ENCODE data around the gene RIBC1.
"Not testable (repeated sequence)": the region's sequence is repeated elsewhere in the genome, so short reads cannot be mapped to it uniquely, and the experiment has no call there.

Gene RIBC1

GRCh38 chrX:53437206-53437605, 14.5 kb downstream of the RIBC1 start:
- DNase-seq = no peak

- DNase-seq = no peak
Observed at GRCh38 chrX:53438174-53438831, 15.6 kb downstream of the RIBC1 start.

GRCh38 chrX:53438832-53439230, 16.2 kb downstream of the RIBC1 start:
- no peak for DNase-seq

GRCh38 chrX:53440101-53440500, 17.4 kb downstream of the RIBC1 start:
- DNase-seq = no peak

GRCh38 chrX:53440621-53441517, 18.2 kb downstream of the RIBC1 start:
- DNase-seq = peak; percentile 68

GRCh38 chrX:53441531-53442321, 19.1 kb downstream of the RIBC1 start:
- peak; percentile 88 for DNase-seq

GRCh38 chrX:53442322-53442631, 19.6 kb downstream of the RIBC1 start:
- no peak for DNase-seq

GRCh38 chrX:53445977-53446376, 23.3 kb downstream of the RIBC1 start:
- peak; percentile 67 for DNase-seq

- no peak for DNase-seq
Observed at GRCh38 chrX:53447441-53447840, 24.8 kb downstream of the RIBC1 start.

GRCh38 chrX:53449632-53450031, 27.0 kb downstream of the RIBC1 start:
- no peak for DNase-seq

GRCh38 chrX:53452812-53453211, 30.1 kb downstream of the RIBC1 start:
- DNase-seq = no peak

- no peak for DNase-seq
Observed at GRCh38 chrX:53456254-53456653, 33.6 kb downstream of the RIBC1 start.

GRCh38 chrX:53458082-53458481, 35.4 kb downstream of the RIBC1 start:
- DNase-seq = no peak

- not testable (repeated sequence) for DNase-seq
Observed at GRCh38 chrX:53468659-53469058, 46.0 kb downstream of the RIBC1 start.

GRCh38 chrX:53471346-53471745, 48.7 kb downstream of the RIBC1 start:
- no peak for DNase-seq

- DNase-seq = no peak
Observed at GRCh38 chrX:53474707-53475106, 52.0 kb downstream of the RIBC1 start.

GRCh38 chrX:53476371-53476770, 53.7 kb downstream of the RIBC1 start:
- DNase-seq = no peak

- DNase-seq = no peak
Observed at GRCh38 chrX:53479301-53479700, 56.6 kb downstream of the RIBC1 start.

All from activated CD8-positive, alpha-beta memory T cell treated with anti-CD3 and anti-CD28 coated beads for 24 hours (primary cell).